GM18861 (cell line): ENCODE data around the gene COL4A6.

Source experiments
- ATAC-seq: cut with Tn5 transposase; IDR thresholded peaks from one replicate; pipeline ENCODE4 v1.9.1; 2021; ENCODE audit not compliant: unreplicated experiment

The COL4A6 gene

GRCh38 chrX:108275732-108276131, 162.5 kb downstream of the COL4A6 start:
- no peak for ATAC-seq

GRCh38 chrX:108271397-108271787, 166.8 kb downstream of the COL4A6 start:
- ATAC-seq: peak; percentile 55

- ATAC-seq: peak; percentile 38
Observed at GRCh38 chrX:108270739-108271396, 167.4 kb downstream of the COL4A6 start.

- ATAC-seq: no peak
Observed at GRCh38 chrX:108270280-108270679, 167.9 kb downstream of the COL4A6 start.

GRCh38 chrX:108268434-108269080, 169.7 kb downstream of the COL4A6 start:
- no peak for ATAC-seq

GRCh38 chrX:108267557-108267956, 170.7 kb downstream of the COL4A6 start:
- ATAC-seq: no peak

GRCh38 chrX:108264376-108264775, 173.8 kb downstream of the COL4A6 start:
- ATAC-seq: no peak

- ATAC-seq: no peak
Observed at GRCh38 chrX:108261549-108262203, 176.5 kb downstream of the COL4A6 start.

GRCh38 chrX:108257556-108257955, 180.7 kb downstream of the COL4A6 start:
- ATAC-seq: no peak

GRCh38 chrX:108254636-108255035, 183.6 kb downstream of the COL4A6 start:
- ATAC-seq: no peak

- no peak for ATAC-seq
Observed at GRCh38 chrX:108250654-108251579, 187.3 kb downstream of the COL4A6 start.

GRCh38 chrX:108246304-108246954, 191.8 kb downstream of the COL4A6 start:
- ATAC-seq: no peak

- ATAC-seq: no peak
Observed at GRCh38 chrX:108245462-108245861, 192.8 kb downstream of the COL4A6 start.

- no peak for ATAC-seq
Observed at GRCh38 chrX:108235986-108236385, 202.2 kb downstream of the COL4A6 start.

GRCh38 chrX:108230574-108230973, 207.6 kb downstream of the COL4A6 start:
- ATAC-seq: no peak

- ATAC-seq: peak; percentile 72
Observed at GRCh38 chrX:108224727-108225621, 213.2 kb downstream of the COL4A6 start.

- ATAC-seq: peak; percentile 18
Observed at GRCh38 chrX:108224218-108224617, 214.0 kb downstream of the COL4A6 start.

GRCh38 chrX:108223585-108223984, 214.6 kb downstream of the COL4A6 start:
- ATAC-seq: no peak

- no peak for ATAC-seq
Observed at GRCh38 chrX:108221301-108221864, 216.8 kb downstream of the COL4A6 start.
